ENCODE data around the gene SLITRK5. TPM values are rescaled to one million over a fixed set of nuclear protein-coding genes. Genes with fewer than 3 reads are reported as not detected.

Gene SLITRK5, protein sequence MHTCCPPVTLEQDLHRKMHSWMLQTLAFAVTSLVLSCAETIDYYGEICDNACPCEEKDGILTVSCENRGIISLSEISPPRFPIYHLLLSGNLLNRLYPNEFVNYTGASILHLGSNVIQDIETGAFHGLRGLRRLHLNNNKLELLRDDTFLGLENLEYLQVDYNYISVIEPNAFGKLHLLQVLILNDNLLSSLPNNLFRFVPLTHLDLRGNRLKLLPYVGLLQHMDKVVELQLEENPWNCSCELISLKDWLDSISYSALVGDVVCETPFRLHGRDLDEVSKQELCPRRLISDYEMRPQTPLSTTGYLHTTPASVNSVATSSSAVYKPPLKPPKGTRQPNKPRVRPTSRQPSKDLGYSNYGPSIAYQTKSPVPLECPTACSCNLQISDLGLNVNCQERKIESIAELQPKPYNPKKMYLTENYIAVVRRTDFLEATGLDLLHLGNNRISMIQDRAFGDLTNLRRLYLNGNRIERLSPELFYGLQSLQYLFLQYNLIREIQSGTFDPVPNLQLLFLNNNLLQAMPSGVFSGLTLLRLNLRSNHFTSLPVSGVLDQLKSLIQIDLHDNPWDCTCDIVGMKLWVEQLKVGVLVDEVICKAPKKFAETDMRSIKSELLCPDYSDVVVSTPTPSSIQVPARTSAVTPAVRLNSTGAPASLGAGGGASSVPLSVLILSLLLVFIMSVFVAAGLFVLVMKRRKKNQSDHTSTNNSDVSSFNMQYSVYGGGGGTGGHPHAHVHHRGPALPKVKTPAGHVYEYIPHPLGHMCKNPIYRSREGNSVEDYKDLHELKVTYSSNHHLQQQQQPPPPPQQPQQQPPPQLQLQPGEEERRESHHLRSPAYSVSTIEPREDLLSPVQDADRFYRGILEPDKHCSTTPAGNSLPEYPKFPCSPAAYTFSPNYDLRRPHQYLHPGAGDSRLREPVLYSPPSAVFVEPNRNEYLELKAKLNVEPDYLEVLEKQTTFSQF
- total RNA-seq (2014; rRNA removed; shearing (Covaris generic)) = 9.8 and 10.6 TPM in 2 replicates
- total RNA-seq (2022) = 20.0 and 23.5 TPM in 2 replicates
- Bru-seq, nascent RNA = percentile 93 among the genes with signal in this experiment
- percentile 97 among the genes with signal in this experiment for BruChase-seq, experiment 1, labeled RNA remaining after a 6-hour chase
- percentile 98 among the genes with signal in this experiment for BruChase-seq, experiment 2, labeled RNA remaining after a 2-hour chase
- long read RNA-seq, full-length matches to known transcripts = 1 of 50 reads
- long read RNA-seq, partial matches to known transcripts = 28 of 50 reads
- long read RNA-seq, other reads (novel, unspliced or antisense) = 21 of 50 reads

DNA sequence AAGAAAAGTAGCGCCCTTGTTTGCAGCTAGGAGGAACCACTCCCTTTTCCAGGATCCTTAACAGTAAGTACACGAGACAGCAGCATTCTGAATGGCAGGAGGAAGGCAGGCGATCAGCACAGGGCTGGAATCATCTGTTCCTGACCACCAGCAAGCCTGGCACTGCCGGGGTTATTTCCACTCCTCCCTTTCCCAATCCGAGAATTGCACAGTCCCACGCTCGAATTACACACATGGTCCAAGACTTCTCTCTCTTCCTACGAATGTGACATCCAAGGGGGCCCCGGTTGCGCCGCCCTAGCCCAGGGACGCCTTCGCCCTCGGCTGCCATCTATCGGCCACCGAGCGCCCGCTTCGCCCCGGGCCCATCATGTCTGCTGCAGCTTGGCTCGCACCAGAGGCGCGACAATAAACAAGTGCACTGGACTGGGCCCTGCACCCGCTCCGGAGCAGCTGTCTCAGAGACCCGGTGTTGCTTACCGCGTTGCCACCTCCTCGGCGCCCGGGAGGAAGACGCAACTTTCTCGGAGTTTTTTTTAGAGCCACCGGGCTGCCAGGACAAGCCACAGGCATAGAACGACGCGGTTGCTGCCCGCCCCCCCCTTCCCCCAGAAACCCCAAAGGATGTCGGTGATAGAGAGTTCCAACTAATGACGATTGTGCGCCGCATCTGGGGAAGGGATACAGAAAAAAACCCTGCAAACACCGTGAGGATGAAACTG is at the start of gene SLITRK5:
Gene SLITRK5 (plus strand): TSS at position 341 of the 722 bp plus-strand sequence. CDS start 4,018 bp downstream, outside the sequence.
- BruUV-seq (replicated peaks) = no TSS peak
- POLR2A ChIA-PET = interaction anchor here (0.7 to 2.0 kb wide), 5 partner anchors 9 to 413 kb away, joined by 3 to 6 read pairs (median 3); no protein-coding TSS in a partner anchor
- H3K36me3 ChIP-seq (ENCODE audit: insufficient read depth, low read length) = peaks cover 10% of the 10 kb centered on the region
- peak within 1 kb of the TSS; percentile 91 for H3K27ac ChIP-seq (ENCODE audit: low read depth, low read length, poor library complexity, severe bottlenecking)
- H3K79me2 ChIP-seq (ENCODE audit: insufficient read depth, low read depth, low read length) = peaks cover 28% of the 10 kb centered on the region
- no peaks in the 10 kb centered on the region for H4K20me1 ChIP-seq (ENCODE audit: insufficient read depth, low read length)
- intact Hi-C loops (cut with micrococcal nuclease; ENCODE audit: unreplicated experiment) = loop anchor here (2.0 to 5.0 kb wide), 4 partner anchors 106 to 800 kb away; no protein-coding TSS in a partner anchor
- CTCF ChIA-PET (ENCODE audit: unreplicated experiment) = interaction anchor here (1.1 to 1.6 kb wide), 2 partner anchors 19 to 253 kb away, joined by 3 read pairs; no protein-coding TSS in a partner anchor
- peaks cover 26% of the 10 kb centered on the region for H3K4me1 ChIP-seq (ENCODE audit: insufficient read depth, low read length, poor library complexity, severe bottlenecking)
- H3K9me2 ChIP-seq (ENCODE audit: insufficient read depth, low read length) = no peaks in the 10 kb centered on the region
- H3K9me3 ChIP-seq (ENCODE audit: low read length) = no peaks in the 10 kb centered on the region
- TF ChIP-seq EZH2phosphoT487 (IDR thresholded peaks at IDR 0.05; ENCODE audit: borderline replicate concordance, low read depth, low read length) = no peak
- TF ChIP-seq, protein P1, sequence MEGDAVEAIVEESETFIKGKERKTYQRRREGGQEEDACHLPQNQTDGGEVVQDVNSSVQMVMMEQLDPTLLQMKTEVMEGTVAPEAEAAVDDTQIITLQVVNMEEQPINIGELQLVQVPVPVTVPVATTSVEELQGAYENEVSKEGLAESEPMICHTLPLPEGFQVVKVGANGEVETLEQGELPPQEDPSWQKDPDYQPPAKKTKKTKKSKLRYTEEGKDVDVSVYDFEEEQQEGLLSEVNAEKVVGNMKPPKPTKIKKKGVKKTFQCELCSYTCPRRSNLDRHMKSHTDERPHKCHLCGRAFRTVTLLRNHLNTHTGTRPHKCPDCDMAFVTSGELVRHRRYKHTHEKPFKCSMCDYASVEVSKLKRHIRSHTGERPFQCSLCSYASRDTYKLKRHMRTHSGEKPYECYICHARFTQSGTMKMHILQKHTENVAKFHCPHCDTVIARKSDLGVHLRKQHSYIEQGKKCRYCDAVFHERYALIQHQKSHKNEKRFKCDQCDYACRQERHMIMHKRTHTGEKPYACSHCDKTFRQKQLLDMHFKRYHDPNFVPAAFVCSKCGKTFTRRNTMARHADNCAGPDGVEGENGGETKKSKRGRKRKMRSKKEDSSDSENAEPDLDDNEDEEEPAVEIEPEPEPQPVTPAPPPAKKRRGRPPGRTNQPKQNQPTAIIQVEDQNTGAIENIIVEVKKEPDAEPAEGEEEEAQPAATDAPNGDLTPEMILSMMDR (conservative IDR thresholded peaks at IDR 0.05; ENCODE audit: low read length) = peak; percentile 97
- H3K4me2 ChIP-seq (ENCODE audit: low read length) = peak within 1 kb of the TSS; percentile 80
- peak within 1 kb of the TSS; percentile 79 for H3K4me3 ChIP-seq (ENCODE audit: low read depth, low read length, poor library complexity, severe bottlenecking)
- peak within 1 kb of the TSS; percentile 72 for H2AFZ ChIP-seq (ENCODE audit: low read length)
- DNase-seq (ENCODE audit: low spot score) = peak; percentile 93

DNA sequence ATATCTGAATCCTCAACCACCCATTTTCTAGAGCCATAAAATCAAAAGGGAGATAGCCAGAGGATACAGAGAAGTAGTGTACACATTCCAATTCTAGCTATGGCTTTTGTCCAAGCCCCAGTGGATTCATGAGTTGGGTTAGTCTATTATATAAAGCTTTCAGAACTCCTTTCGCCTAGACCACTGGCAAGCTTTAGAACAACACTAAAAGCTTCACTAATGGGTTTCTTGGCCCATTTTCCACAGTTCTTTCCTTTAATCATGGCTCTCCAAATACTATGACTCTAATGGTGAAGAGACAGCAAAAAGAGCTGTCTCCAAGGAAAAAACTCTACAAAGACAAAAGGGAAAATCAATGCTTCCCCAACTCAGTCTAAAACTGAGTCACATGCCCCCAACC is 48.2 kb upstream of the SLITRK5 start:
- H3K9me2 ChIP-seq (ENCODE audit: insufficient read depth, low read length) = no peaks in the 10 kb centered on the region
- intact Hi-C loops (cut with micrococcal nuclease; ENCODE audit: unreplicated experiment) = no loop called here
- no peaks in the 10 kb centered on the region for H4K20me1 ChIP-seq (ENCODE audit: insufficient read depth, low read length)
- no peak for DNase-seq (ENCODE audit: low spot score)
- no TSS peak for BruUV-seq (replicated peaks)
- no peak overlapping the region for H3K4me2 ChIP-seq (ENCODE audit: low read length)
- no peaks in the 10 kb centered on the region for H3K9me3 ChIP-seq (ENCODE audit: low read length)
- no peaks in the 10 kb centered on the region for H3K36me3 ChIP-seq (ENCODE audit: insufficient read depth, low read length)
- CTCF ChIA-PET (ENCODE audit: unreplicated experiment) = no interaction called here
- H3K4me1 ChIP-seq (ENCODE audit: insufficient read depth, low read length, poor library complexity, severe bottlenecking) = no peaks in the 10 kb centered on the region
- no peaks in the 10 kb centered on the region for H3K79me2 ChIP-seq (ENCODE audit: insufficient read depth, low read depth, low read length)
- no peak for TF ChIP-seq EZH2phosphoT487 (IDR thresholded peaks at IDR 0.05; ENCODE audit: borderline replicate concordance, low read depth, low read length)
- TF ChIP-seq, protein P1 (conservative IDR thresholded peaks at IDR 0.05; ENCODE audit: low read length) = no peak
- POLR2A ChIA-PET = interaction anchor here (1.0 kb wide), 1 partner anchor 46 kb away, joined by 3 read pairs; no protein-coding TSS in a partner anchor
- no peak overlapping the region for H2AFZ ChIP-seq (ENCODE audit: low read length)
- no peak overlapping the region for H3K27ac ChIP-seq (ENCODE audit: low read depth, low read length, poor library complexity, severe bottlenecking)
- H3K4me3 ChIP-seq (ENCODE audit: low read depth, low read length, poor library complexity, severe bottlenecking) = no peak overlapping the region
